ENCODE data around the gene TNNT2.

DNA sequence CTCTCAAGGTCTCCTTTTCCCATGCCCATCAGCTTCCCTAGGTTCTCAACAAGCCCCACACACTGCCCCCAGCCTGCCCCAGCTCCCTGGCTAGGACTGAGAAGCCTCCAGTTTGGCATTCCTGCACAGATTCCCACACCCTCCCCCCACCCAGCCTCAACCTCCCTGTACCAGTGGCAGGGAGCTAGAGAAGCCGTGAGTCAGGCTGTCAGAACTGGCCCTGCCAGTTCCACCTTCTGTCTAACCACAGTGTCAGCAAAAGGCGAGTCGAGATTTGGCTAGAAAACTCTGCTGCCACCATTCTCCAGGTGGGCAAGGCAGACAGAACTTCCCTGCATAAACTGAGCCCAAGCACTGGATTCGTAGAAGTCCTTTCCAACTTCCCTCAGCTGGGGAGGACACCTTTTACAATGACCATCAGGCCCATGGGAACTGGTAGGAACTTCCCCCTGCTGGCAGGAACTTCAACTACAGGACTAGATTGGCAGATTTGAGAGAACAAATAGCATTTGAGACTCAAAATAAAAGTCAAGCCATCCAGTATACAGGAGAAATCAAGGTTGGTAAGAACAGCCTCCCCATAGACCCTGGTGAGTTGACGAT is 31.0 kb downstream of the TNNT2 start:
- no peak for TF ChIP-seq EZH2phosphoT487 (IDR thresholded peaks at IDR 0.05; ENCODE audit: low read length)
- TF ChIP-seq, protein P1, sequence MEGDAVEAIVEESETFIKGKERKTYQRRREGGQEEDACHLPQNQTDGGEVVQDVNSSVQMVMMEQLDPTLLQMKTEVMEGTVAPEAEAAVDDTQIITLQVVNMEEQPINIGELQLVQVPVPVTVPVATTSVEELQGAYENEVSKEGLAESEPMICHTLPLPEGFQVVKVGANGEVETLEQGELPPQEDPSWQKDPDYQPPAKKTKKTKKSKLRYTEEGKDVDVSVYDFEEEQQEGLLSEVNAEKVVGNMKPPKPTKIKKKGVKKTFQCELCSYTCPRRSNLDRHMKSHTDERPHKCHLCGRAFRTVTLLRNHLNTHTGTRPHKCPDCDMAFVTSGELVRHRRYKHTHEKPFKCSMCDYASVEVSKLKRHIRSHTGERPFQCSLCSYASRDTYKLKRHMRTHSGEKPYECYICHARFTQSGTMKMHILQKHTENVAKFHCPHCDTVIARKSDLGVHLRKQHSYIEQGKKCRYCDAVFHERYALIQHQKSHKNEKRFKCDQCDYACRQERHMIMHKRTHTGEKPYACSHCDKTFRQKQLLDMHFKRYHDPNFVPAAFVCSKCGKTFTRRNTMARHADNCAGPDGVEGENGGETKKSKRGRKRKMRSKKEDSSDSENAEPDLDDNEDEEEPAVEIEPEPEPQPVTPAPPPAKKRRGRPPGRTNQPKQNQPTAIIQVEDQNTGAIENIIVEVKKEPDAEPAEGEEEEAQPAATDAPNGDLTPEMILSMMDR (IDR thresholded peaks at IDR 0.05; ENCODE audit: low read length) = peak; percentile 64
